HG03280 (cell line): ENCODE measurements around the gene EPS8L2.
"Not testable (repeated sequence)": the region's sequence is repeated elsewhere in the genome, so short reads cannot be mapped to it uniquely, and the experiment has no call there.

ENCODE experiments used
- ATAC-seq: cut with Tn5 transposase; IDR thresholded peaks from one replicate; pipeline ENCODE4 v1.9.1; 2021; ENCODE audit warnings: mild to moderate bottlenecking, moderate library complexity; ENCODE audit not compliant: unreplicated experiment

EPS8L2 gene

GRCh38 chr11:689625-690024, 16.4 kb upstream of the EPS8L2 start:
- no peak for ATAC-seq

DNA sequence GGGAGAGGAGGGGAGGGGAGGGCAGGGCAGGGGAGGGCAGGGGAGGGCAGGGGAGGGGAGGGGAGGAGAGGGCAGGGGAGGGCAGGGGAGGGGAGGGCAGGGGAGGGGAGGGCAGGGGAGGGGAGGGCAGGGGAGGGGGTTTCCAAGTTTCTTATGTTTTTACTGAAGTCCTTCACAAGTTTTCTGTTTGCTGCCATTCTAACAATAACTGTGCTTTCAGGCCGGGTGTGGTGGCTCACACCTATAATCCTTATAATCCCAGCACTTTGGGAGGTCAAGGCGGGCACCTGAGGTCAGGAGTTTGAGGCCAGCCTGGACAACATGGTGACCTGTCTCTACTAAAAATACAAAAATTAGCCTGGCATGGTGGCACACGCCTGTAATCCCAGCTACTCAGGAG, 15.8 kb upstream of the EPS8L2 start:
- not testable (repeated sequence) for ATAC-seq

DNA sequence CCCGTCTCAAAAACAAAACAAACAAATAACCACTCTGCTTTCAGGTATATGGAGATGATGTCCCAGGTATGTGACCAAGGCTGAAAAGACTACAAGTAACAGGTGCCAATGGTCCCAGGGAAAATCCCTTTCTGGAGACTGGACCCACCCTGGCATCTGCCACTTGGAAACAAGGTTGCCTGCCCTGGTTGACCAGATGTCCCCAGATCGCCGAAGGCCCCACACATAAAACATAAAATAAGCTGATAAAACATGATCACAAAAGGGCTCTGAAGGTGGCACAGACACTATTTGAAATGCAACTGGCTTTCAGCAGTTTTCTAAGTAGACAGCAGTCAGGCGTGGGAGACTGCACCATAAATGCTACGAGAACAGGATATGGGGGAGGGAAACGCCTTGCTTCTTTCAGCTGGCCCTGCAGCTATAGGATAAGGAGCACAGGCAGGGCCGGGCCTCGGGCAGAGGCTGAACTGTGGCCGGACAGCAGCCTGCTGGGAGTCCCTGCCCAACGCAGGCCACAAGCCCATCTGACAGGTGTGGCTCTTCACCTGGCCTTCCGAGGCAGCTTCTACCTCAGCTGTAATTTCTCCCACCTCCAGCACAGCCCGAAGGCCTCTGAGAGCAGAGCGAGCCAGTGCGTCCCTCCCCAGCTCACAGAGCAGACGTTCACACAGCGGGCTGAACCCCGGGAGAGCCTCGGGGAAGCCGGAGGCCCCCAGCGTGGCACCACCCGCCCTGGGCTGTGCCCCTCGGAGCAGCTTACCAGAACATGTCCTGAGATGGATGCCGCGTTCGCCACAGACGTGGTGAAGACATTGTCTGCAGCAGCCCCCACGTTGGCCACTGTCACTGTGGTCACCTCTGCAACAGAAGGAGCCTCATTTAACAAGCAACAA, 15.0 kb upstream of the EPS8L2 start:
- no peak for ATAC-seq

DNA sequence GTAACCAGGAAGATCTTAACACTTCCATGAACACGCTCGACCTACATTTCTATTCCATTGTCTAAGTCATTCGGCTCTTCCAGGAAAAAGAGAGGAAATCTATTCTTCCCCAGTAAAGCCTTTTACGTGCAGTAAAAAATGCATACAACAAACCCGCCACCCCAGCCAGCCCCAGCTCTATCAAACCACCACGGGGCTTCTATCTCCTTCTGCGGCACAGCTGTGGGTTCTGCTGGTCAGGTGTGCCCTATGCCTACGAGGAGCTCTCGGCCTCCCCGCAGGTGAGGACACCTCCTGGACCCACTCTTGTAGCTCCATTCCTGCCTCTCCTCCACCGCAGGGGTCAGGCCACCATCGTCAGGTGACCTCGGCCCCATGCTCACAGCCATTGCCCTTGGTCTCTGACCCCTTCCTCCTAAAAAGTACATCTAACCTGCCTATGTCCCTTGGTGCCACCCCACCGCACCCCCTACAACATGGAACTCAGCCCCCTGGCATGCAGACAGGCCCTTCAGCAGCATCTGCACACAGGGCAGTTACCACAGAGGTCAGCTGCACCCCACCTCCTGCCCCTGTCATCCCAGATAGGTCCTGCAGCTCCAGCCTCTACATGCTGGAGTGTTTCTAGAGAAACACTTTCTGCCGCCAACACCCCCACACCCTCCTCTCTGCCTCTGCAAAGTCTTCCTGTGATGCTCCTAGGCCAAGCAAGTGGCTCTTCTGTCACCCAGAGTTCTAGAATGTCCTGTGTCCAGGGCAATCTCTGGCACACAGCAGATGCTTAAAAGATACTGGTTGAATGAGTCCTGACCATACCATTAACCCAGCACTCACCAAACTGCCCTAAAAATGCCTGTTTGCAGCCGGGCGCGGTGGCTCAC, 14.1 kb upstream of the EPS8L2 start:
- ATAC-seq: no peak

GRCh38 chr11:692824-693414, 13.1 kb upstream of the EPS8L2 start:
- ATAC-seq: no peak

- ATAC-seq: no peak
Observed at GRCh38 chr11:693415-693831, 12.6 kb upstream of the EPS8L2 start.

GRCh38 chr11:693887-694562, 12.0 kb upstream of the EPS8L2 start:
- ATAC-seq: no peak

DNA sequence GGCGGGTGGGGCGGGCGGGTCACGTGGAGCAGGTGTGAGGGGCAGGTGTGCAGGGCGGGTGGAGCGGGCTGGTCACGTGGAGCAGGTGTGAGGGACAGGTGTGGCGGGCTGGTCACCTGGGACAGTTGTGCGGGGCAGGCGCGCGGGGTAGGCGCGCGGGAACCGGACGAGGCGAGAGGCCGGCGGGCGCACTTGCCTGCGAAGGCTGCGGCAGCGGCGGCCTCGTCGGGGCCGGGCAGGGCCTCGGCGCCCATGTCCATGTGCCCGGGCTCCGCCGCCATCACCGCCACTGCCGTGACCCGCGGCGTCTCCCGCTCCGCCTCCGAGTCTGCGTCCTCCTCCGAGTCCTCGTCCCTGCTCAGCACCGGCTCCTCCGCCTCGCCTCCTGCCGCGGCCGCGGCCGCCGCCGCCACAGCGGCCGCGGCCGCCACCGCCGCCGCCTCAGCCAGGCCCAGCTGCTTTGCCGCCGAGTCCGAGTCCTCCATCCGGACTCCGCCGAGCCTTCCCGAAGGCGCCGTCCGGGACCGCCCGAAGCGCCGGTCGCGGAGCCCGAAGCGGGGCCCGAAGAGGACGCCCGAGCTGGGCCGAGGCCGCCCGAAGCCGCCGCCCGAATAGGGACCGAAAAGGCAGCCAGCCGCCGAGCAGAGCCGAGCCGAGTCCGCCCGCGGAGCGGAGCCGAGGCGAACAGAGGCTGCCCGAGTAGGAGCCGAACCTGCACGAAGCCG, 11.3 kb upstream of the EPS8L2 start, which contains the start of gene DEAF1:
TSS of gene DEAF1 (minus strand) at position 660 of the 725 bp plus-strand sequence. CDS start at position 485, 175 bp downstream.
- ATAC-seq: peak; percentile 78

GRCh38 chr11:695288-695537, 10.8 kb upstream of the EPS8L2 start:
- no peak for ATAC-seq

GRCh38 chr11:695538-696248, 10.3 kb upstream of the EPS8L2 start, which contains the start of gene TMEM80:
TSS of gene TMEM80 (plus strand) at chr11:695816. CDS start at chr11:695828, 12 bp downstream.
- ATAC-seq: peak; percentile 67

DNA sequence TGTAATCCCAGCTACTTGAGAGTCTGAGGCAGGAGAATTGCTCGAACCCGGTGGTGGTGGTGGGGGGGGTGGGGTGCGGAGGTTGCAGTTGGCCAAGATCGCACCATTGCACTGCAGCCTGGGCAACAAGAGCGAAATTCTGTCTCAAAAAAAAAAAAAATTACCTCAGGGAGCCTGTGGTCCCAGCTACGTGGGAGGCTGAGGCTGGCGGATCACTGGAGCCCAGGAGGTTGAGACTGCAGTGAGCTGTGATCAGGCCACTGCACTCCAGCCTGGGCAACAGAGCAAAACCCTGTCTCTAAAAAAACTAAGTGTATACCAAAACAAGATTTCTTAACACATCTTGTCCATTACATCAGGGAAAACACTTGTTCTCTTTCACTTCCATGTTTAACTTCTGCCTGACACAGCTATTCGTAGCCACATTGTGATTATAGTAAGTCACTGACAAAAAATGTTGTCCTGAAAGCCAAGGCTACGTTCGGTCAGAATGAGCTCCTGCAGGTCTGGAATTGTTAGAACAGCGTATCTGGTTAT, 9.0 kb upstream of the EPS8L2 start:
- no peak for ATAC-seq

DNA sequence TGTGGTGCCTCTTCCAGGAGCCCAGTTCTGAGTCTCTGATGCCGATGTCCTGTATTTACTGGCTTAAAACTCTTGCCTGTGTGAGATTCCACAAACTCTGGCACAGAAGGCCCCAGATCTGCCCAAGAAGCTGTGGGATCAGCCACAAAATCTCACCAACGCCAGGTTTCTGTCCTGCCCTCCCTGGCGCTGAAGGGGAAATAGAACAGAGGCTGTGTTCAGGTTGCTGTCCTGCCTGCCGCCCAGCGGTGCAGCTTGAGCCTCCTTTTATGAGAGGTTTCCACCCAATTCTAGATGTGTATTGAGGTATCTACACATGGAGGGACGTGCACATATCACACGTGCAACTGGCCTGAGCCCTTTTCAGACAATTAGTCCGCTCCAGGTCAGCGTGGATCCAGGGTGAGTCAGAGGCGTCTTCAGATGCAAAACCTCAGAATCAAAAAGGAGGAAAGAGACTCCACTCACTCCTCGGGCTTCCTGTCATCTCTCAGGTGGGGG, 8.2 kb upstream of the EPS8L2 start:
- ATAC-seq: no peak

DNA sequence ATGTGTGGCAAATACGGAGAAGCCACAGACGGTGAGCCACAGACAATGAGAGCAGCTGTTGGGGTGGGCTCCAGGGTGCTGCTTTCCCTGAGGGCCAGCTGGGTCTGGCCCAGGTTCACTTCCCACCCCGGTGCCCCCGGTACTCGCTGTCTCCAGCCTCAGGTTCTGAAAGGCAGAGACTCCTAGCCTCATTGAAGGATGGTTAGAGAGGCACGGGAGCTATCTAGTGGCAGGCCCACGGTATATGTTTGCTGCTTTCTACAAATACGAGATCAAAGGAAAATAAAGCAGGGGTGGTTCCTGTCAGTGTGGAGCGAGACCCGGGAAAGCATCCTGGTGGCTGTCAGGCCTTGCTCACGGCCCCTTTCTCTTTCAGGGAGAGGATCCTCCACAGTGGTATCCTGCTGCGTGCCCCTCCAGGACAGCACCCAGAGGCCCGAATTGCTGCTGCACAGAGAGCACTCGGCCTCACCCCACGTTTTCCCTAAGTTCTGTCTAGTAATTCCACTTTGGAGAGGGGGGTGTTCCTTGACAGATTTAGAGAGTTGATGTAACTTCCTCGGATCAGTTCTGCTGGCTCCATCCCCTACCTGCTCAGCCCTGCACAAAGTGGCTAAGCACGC, 7.4 kb upstream of the EPS8L2 start:
- ATAC-seq: no peak

GRCh38 chr11:699116-699508, 6.9 kb upstream of the EPS8L2 start:
- no peak for ATAC-seq

DNA sequence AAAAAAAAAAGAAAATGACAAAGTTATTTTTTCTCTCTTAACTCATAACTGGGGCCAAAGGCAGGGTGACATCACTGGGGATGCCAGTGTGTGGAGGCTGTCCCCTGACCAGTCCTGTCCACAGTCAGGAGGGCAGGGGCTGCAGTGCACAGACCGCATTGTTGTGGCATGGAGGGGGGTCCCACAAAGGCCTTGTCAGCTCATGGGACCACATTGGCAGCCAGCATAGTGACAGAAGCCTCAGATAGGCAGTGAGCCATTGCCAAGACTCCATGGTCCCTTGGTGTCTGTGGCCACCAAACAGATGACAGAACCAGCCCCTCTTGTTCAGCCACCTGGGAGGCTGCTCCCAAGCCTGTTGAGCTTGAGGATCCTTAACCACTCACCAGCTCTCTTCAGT, 6.3 kb upstream of the EPS8L2 start:
- no peak for ATAC-seq

DNA sequence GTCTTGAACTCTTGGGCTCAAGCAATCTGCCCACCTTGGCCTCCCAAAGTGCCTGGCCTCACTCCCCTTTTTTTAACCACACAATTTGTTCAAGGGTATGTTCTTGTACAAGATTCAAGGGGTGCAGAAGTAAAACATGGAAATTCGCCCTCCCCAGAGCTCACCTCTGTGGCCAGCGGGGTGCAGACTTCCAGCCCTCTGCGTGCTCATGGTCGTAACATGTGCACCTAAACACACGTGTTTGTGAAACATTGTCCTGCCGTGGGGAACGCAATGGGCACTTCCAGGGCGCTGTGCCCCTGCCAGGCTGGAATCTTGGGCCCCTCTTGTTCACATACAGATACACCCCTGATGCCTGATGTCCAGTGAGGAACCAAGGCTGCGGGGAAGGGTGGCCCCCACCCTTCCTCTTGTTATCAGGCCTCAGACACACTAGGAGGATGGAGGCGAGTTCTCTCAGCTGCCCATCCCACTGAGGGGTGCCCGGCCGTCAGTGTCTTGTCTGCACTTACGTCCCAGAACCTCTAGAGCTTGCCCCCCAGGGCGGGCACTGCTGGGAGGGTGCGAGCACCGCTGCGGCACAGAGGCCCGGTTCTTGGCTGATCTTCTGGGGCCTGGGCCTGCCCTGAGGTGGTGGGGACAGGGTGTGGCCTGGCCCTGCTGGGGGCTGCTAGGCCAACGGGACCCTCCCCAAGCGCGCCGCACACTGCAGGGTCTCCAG, 4.1 kb upstream of the EPS8L2 start:
- no peak for ATAC-seq

DNA sequence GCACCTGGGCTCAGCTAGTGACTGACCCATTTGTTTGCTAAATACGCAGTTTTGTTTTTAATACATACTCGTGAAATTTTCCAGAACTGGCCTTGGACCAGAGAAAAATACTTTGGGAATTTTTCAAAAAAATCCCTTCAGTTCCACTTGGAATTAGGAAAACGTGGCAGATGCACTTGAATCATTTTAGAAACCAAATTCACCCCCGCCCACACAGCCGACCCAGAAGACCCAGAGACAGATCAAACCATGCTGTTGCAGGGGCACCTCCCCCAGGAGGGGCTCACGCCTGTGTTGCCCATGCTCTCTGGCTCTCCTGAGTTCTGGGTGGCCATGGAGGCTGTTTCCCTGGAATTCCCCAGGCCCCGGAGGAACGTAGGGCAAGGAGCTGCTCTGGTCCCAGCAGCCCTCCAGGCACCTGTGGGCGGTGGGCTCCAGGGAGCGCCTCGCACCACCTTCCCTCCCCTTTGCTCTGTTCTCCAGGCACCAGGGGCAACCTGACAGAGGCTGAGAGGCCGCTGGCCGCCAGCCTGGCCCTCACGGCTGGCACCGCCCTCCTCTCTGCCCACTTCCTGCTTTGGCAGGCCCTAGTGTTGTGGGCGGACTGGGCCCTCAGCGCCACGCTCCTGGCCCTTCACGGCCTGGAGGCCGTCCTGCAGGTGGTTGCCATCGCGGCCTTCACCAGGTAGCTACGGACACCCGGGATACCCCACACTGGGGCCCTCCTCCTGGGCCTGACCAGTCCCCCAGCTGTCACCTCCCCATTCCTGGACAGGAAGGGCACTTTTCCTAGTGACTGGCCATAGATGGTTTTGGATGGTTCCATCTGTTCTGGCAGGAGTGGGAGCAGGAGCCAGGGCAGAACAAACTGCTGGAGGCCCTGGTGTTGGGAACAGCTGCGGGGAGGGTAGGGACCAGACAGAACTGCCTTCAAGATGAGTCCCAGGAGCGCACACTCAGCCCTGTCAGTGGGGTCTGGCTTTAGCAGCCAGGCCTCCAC, 3.3 kb upstream of the EPS8L2 start:
- ATAC-seq: no peak
